GM21576 (cell line): Measurements from ENCODE around the gene CLEC7A.

Experiments used
- ATAC-seq: cut with Tn5 transposase; IDR thresholded peaks from one replicate; pipeline ENCODE4 v1.9.1; 2021; ENCODE audit warnings: mild to moderate bottlenecking, moderate library complexity; ENCODE audit not compliant: unreplicated experiment

CLEC7A gene

DNA sequence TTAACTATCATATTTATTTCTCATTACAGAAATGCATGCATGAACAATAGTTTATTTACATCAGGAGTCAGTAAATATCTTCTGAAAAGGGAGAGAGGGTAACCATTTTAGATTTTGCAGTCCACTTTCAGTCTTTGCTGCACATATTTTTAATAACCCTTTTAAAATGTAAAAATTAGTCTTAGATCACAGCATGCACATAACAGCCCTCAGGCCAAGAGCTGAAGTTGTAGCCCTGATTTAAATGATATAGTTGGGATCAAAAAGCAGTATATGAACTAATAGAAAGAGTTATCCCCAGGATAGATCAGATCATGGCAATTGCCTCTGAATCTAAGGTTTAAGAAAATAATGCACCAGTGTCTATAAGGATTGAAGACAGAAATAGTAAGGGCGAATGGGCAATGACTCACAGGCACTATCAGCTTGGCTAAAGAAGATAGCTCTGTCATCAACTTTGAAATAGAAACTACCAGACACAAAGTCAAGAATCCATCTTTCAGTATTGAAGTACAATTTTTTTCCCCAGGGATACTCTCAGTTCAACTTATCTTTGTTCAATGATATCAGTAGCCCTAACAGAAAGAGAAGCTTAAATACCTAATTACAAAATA, 13.1 kb upstream of the CLEC7A start:
- ATAC-seq: no peak

- no peak for ATAC-seq
Observed at GRCh38 chr12:10140001-10140400, 10.0 kb upstream of the CLEC7A start.

- no peak for ATAC-seq
Observed at GRCh38 chr12:10136637-10137205, 6.7 kb upstream of the CLEC7A start.

DNA sequence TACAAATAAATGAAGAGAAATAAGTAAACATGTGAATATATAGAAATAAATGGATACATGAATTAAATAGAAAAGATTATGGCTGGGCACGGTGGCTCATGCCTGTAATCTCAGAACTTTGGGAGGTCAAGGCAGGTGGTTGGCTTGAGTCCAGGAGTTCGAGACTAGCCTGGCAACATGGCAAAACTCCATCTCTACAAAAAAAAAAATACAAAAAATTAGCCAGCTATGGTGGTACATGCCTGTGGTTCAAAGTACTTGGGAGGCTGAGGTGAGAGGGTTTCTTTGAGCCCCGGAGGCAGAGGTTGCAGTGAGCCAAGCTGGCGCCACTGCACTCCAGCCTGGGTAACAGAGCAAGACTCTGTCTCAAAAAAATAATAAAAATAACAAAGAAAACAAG, 5.1 kb upstream of the CLEC7A start:
- ATAC-seq: no peak

- no peak for ATAC-seq
Observed at GRCh38 chr12:10132850-10133370, 2.9 kb upstream of the CLEC7A start.

- no peak for ATAC-seq
Observed at GRCh38 chr12:10131111-10131690, 1.2 kb upstream of the CLEC7A start.

DNA sequence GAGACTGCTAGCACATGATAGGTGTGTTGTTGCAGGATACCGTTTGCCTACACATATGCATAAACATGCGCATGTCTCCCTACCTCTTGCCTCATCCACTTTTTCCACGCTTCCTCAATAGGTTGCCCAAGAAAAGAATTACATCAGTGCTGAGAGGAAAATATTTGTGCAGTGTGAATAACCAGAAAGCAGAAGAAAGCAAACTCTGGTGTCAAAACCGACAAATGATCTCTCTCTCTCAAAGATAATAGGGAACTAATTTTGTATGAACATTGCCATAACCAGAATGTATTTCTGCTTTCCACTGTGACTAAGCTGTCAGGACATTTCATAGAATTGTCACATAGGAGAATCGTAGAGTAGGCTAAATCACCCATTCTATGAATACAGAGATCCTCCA, 1.3 kb downstream of the CLEC7A start:
- no peak for ATAC-seq

DNA sequence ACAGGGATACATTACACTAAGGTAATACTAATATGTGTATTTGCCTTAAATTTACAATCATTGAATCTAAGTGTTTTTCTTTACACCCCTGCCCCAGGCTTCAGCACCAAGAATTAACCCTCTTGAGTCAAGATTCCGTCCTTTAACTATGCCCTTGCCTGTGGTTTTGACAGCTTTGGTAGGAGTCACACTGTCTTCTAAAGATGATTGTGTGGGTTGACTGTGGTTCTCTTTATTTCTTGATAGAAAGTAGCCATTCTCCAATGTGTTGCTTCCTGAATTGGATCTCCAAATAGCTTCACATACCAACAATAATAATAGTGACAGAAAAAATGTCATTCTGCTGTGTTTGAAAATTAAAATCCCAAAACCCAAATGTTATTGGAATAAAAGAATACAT, 3.6 kb downstream of the CLEC7A start:
- no peak for ATAC-seq

- no peak for ATAC-seq
Observed at GRCh38 chr12:10122689-10123088, 7.3 kb downstream of the CLEC7A start.

DNA sequence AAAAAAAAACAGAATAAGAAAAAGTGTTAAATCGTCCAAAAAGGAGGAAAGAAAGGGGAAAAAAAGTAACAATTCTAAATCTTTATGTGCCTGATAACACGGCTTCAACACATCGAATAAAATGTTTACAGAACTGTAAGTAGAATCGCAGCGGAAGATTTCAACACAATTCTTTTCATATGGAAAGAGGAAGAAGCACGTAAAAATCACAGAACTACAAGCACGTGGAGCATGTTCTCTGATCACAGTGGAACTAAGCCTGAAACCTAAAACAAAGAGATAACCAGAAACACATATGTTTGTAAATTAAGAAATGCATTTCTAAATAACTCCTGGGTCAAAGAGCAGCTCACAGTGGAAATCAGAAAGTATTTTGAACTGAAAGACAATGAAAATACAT, 8.7 kb downstream of the CLEC7A start:
- ATAC-seq: no peak

DNA sequence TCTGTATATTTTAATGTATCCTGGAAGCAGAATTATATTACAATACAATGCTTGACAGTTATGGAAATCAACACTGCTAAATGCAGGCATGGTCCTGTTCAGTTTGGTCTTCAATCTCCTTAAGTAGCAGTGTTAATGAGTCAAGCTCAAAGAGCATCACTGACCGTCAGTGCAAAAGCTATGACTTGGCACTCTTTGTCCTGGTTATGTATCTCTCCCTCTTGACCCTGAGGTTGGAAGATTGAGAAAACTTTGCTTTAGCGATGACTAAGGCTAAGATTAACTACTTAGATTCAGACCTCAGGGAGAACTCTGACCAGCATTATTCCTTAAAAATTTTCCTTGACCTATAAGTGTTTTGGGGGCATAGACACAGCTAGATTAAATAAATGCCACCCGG, 10.9 kb downstream of the CLEC7A start:
- ATAC-seq: no peak

- no peak for ATAC-seq
Observed at GRCh38 chr12:10115890-10116289, 14.1 kb downstream of the CLEC7A start.

- ATAC-seq: no peak
Observed at GRCh38 chr12:10115311-10115710, 14.7 kb downstream of the CLEC7A start.

GRCh38 chr12:10113920-10114319, 16.1 kb downstream of the CLEC7A start:
- ATAC-seq: no peak

- no peak for ATAC-seq
Observed at GRCh38 chr12:10113075-10113474, 16.9 kb downstream of the CLEC7A start.

- ATAC-seq: no peak
Observed at GRCh38 chr12:10111451-10111850, 18.5 kb downstream of the CLEC7A start.

GRCh38 chr12:10110256-10110844, 19.6 kb downstream of the CLEC7A start:
- no peak for ATAC-seq

DNA sequence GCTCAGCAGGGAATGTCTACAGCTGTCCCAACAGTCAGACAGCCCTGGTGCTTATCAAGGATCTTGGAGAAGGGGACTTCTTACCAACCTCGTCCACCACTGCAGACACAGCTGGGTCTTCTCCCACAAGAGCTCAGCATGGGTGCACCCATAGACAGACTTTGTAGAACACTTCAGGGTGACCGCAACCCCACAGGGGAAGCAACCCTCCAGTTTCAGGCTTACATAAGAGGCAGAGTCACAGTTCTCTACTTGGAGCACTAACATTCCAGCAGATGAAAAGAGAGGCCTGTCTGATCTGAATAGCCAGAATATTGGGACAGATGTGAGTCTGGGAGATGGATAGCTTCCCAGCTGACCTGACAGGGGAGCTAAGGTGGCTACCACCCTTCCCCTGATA, 27.7 kb downstream of the CLEC7A start:
- ATAC-seq: no peak

DNA sequence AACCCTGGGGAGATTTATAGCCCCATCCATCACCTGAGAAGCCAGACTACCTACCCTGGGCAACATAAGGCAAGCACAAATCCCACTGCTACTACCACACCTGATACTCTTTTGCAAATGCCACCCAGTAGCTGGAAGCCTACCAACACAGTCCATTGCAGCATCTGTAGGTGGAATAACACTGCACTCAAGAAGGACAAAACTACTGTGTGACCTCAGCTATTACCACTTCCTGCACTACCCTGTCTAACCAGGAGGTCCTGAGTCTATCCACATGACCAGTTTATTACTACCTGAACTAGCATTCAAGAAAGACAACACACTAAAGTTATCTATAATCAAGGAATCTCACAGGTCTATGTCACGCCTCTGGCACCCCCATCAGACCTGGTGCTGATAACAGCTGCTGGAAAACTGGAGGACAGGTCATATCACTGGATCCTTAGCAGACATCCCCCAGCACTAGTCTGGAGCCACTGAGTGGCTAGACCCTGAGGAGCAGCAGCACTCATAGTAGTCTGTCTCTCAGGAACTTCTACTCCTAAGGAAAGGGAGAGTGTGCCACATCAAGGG, 28.3 kb downstream of the CLEC7A start:
- no peak for ATAC-seq

DNA sequence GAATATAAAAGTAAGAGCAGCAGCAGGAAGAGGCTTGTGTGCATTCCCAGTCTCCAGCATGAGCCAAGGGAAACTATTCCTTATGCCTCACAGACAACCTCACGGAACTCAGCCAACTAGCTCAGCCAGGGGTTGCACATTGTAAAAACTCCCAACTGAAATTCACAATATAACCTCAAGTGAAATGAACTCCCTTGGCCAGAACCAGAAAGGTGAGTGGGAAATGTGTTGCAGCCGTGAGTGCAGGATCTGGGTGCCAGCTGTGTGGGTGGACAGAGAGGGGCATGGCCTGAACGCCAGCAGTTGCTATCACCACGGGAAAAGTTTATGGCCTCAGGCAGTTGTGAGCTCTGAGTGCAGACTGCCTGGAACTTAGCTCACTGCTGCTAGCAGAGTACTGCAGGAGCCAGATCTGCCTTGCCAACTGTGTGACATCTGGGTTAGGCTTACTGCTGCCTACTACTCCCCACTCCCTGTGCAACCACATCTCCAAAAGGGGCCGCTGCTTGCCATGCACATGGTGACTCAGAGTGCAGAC, 28.9 kb downstream of the CLEC7A start:
- ATAC-seq: no peak

GRCh38 chr12:10098791-10099190, 31.2 kb downstream of the CLEC7A start, which contains the start of gene CLEC1A:
Gene CLEC1A, minus strand, starts transcription at chr12:10098985. Its CDS starts 63 bp downstream, at chr12:10098922.
- no peak for ATAC-seq
